SU-DHL-6 (cell line): ENCODE data around the gene TET3.

Experiments used
- EZH2phosphoT487 ChIP-seq: fragments of 200-600 bp; sonication (generic), shearing (Covaris generic); conservative IDR thresholded peaks from 2 replicates; pipeline ENCODE4 v1.6.1; 2018; ENCODE audit warnings: mild to moderate bottlenecking, antibody characterized with exemption, low read length, moderate library complexity, mixed read lengths
- TF ChIP-seq, protein P1 (sequence below): fragments of 200-600 bp; sonication (generic); IDR thresholded peaks from one replicate; pipeline ENCODE4 v1.5.1; 2017; ENCODE audit warnings: antibody characterized with exemption, mild to moderate bottlenecking, low read length, moderate library complexity; ENCODE audit not compliant: insufficient read depth, poor library complexity, severe bottlenecking

DNA sequence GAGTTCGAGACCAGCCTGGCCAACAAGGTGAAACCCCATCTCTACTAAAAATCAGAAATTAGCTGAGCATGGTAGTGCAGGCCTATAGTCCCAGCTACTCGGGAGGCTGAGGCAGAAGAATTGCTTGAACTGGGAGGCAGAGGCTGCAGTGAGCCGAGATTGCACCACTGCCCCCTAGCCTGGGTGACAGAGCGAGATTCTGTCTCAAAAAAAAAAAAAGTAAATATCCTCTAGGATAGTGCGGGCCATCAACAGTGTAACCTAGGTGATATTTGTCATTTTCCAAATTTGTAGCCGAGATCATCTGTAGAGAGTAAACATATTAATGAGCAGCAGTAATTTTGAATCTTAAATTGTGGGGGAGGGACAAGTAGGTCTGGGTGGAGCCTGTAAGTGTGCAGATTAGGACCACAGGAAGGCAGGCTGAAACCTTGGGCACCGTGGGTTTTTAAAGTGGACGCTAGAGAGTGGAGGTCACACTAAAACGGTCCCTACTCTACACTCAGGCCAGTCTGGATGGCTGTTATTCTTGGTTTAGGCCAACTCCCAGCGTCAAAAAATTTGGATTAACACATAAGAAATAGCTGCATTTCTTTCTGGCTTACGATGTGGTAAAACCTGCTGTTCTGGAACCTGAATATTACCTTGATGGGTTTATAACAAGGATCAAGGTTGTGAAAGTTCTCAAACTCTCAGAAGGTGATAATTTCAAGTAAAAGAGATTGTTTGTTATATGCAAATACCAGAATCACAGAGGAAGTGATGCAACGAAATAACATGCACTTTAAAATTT, 22.7 kb upstream of the TET3 start:
- TF ChIP-seq, protein P1, sequence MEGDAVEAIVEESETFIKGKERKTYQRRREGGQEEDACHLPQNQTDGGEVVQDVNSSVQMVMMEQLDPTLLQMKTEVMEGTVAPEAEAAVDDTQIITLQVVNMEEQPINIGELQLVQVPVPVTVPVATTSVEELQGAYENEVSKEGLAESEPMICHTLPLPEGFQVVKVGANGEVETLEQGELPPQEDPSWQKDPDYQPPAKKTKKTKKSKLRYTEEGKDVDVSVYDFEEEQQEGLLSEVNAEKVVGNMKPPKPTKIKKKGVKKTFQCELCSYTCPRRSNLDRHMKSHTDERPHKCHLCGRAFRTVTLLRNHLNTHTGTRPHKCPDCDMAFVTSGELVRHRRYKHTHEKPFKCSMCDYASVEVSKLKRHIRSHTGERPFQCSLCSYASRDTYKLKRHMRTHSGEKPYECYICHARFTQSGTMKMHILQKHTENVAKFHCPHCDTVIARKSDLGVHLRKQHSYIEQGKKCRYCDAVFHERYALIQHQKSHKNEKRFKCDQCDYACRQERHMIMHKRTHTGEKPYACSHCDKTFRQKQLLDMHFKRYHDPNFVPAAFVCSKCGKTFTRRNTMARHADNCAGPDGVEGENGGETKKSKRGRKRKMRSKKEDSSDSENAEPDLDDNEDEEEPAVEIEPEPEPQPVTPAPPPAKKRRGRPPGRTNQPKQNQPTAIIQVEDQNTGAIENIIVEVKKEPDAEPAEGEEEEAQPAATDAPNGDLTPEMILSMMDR: no peak
- no peak for TF ChIP-seq EZH2phosphoT487
